ENCODE results near the gene CDCA4.

DNA sequence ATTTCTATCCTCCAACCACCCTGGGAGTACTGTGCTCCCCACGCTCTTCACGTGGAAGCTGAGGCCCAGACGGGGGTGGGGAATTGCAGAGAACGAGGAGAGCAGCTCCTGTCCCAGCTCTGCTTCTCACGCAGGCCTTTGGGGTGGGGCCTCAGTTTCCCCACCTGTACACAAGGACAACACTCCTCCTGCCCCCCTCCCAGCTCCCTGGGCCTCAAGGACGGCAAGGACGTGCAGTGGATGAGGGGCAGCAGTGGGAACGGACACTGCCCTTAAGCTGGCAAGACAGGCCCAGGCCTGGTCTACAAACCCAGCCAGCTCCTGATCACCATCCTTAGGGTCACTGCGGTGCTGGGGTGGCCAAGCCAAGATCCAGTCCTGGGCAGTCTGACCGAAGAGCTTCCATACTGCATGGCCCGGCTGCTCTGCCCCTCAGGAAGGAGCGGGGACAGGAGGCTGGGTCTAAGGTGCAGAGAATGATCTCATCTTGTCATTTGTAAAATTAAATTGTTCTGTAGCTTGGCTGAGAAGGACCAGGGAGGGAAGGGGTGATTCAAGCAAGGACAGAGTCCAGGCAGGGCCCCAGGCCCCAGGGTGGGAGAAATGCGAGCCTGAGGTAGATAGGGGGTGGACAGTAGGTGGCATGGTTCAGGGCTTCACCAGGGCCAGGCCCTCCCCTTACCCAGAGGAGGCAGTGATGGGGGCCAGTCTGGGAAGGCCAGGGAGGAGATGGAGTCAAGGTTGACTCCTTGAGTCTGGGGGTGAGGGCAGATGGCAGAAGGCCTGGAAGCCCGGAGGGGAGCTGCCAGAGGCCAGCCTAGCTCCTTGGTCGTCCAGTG lies 36.6 kb downstream of the CDCA4 start:
- TF ChIP-seq CTCF (IDR thresholded peaks at IDR 0.05) (no peak), ZFX (IDR thresholded peaks at IDR 0.05; ENCODE audit: borderline replicate concordance) (no peak)

Measured in 22Rv1 (cell line).